ENCODE measurements around the gene GPATCH8. TPM values are rescaled to one million over a fixed set of nuclear protein-coding genes. Genes with fewer than 3 reads are reported as not detected.

Gene GPATCH8
- 31.0 and 39.4 TPM in 2 replicates for total RNA-seq (2021)
- Bru-seq, nascent RNA: percentile 89 among the genes with signal in this experiment
- BruChase-seq, experiment 1, labeled RNA remaining after a 2-hour chase: percentile 84 among the genes with signal in this experiment
- BruChase-seq, experiment 2, labeled RNA remaining after a 6-hour chase: percentile 73 among the genes with signal in this experiment
- long read RNA-seq, full-length matches to known transcripts: 3 of 23 reads
- long read RNA-seq, partial matches to known transcripts: 0 of 23 reads
- long read RNA-seq, other reads (novel, unspliced or antisense): 20 of 23 reads

DNA sequence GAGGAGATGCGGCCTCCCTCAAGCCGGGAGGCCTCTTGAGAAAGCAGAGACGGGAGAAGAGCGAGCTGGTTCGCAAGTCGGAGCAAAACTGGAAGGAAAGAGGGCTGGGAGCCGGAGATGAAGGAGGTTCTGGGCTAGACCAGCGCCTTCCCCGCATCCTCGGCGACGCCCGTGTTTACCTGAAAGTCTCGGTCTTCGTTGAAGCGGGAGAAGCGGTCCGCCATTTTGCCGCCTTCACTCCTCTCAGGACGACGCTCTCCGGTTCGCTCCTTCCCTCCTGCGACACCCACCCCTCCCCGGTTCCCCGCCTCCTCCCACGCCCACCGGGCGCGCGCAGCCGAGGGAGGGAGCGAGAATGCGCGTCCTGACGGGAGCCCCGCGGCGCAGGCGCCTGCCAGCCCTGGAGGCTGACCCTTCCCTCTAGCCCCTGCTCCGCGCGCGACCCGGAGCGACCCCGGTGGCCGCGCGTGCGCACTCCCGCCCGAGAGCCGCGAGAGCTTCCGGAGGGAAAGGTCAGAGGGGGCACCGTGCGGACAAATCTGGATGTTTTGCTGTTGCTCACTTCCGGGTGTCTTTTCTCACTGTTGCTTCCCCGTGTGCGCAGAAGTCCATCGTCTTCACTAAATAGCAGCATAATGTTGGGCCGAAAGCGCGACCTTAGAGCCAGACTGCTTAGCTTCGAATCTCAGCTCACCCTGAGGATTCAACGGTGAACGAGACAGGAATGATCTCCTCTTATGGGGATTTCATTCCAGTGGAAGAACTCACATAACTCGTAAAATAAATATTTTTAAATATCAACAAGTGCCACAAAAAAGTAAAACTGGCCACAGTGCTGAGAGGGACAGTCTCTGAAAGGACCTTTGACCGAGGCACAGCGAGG, at the start of gene GPATCH8:
Gene GPATCH8, minus strand, starts transcription at position 260 of the 883 bp plus-strand sequence. Its CDS starts 36 bp downstream, at position 224.
- Histone ChIP-seq H3K27ac (peak within 1 kb of the TSS; percentile 79), H3K4me1 (replicated peaks; ENCODE audit: insufficient read depth) (peaks cover 32% of the 10 kb centered on the region), H3F3A (ENCODE audit: insufficient read depth, low read depth) (peaks cover 14% of the 10 kb centered on the region; the same call in 1 of the 2 replicates), H2AFZ (peak within 1 kb of the TSS; percentile 82), H3K9me3 (ENCODE audit: insufficient read depth, low read depth) (no peaks in the 10 kb centered on the region), H3K4me3 (peak within 1 kb of the TSS; percentile 94), H3K4me2 (peak within 1 kb of the TSS; percentile 75), H3K36me3 (ENCODE audit: low read depth) (peaks cover 10% of the 10 kb centered on the region; the same call in 1 of the 2 replicates), H3K79me2 (ENCODE audit: low read depth) (peaks cover 48% of the 10 kb centered on the region), H4K20me1 (ENCODE audit: insufficient read depth) (peaks cover 29% of the 10 kb centered on the region), H3K9me2 (ENCODE audit: insufficient read depth) (no peaks in the 10 kb centered on the region), H3K27me3 (ENCODE audit: insufficient read depth, low read depth) (no peaks in the 10 kb centered on the region)
- intact Hi-C loops (cut with micrococcal nuclease; ENCODE audit: unreplicated experiment): loop anchor here (2.0 kb wide), 1 partner anchor 137 kb away; no protein-coding TSS in a partner anchor
- TF ChIP-seq, protein P1, sequence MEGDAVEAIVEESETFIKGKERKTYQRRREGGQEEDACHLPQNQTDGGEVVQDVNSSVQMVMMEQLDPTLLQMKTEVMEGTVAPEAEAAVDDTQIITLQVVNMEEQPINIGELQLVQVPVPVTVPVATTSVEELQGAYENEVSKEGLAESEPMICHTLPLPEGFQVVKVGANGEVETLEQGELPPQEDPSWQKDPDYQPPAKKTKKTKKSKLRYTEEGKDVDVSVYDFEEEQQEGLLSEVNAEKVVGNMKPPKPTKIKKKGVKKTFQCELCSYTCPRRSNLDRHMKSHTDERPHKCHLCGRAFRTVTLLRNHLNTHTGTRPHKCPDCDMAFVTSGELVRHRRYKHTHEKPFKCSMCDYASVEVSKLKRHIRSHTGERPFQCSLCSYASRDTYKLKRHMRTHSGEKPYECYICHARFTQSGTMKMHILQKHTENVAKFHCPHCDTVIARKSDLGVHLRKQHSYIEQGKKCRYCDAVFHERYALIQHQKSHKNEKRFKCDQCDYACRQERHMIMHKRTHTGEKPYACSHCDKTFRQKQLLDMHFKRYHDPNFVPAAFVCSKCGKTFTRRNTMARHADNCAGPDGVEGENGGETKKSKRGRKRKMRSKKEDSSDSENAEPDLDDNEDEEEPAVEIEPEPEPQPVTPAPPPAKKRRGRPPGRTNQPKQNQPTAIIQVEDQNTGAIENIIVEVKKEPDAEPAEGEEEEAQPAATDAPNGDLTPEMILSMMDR (conservative IDR thresholded peaks at IDR 0.05): no peak
- TF ChIP-seq EZH2 (IDR thresholded peaks at IDR 0.05; ENCODE audit: low read depth): no peak
- ChIA-PET CTCF (interaction anchor here (0.6 kb wide), 1 partner anchor 37 kb away, joined by 3 read pairs; no protein-coding TSS in a partner anchor), POLR2A (ENCODE audit: unreplicated experiment) (interaction anchor here (0.5 kb wide), 1 partner anchor 18 kb away, joined by 3 read pairs; no protein-coding TSS in a partner anchor)
- no TSS peak for BruUV-seq (replicated peaks)
- DNase-seq: peak; percentile 84 to 97

DNA sequence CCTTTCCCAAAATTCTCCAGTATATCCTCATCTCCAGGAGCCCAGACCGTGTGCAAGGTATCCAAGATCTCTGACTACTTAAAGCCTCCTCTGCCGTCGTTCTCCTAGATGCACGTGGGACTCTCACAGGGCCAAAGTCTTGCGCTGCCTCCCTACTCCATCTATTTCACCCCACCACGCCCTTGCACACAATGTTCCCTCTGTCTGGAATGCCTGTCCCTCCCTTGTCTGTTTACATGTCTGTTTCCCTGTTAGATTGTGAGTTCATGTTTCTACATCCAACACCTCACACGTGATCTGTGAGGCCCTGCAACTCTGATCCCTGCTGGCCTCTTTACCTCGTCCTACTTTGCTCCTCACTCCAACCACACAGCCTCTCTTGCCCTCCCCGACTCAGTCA, 49.2 kb upstream of the GPATCH8 start:
- POLR2A ChIA-PET (ENCODE audit: unreplicated experiment): no interaction called here
- no peaks in the 10 kb centered on the region for H3K9me2 ChIP-seq (ENCODE audit: insufficient read depth)
- no peaks in the 10 kb centered on the region for H4K20me1 ChIP-seq (ENCODE audit: insufficient read depth)
- intact Hi-C loops (cut with micrococcal nuclease; ENCODE audit: unreplicated experiment): no loop called here
- H3K27me3 ChIP-seq (ENCODE audit: insufficient read depth, low read depth): no peaks in the 10 kb centered on the region
- BruUV-seq (replicated peaks): no TSS peak
- no peak overlapping the region for H2AFZ ChIP-seq
- H3F3A ChIP-seq (ENCODE audit: insufficient read depth, low read depth): peaks cover 11% of the 10 kb centered on the region; the same call in 1 of the 2 replicates
- peaks cover 28% of the 10 kb centered on the region for H3K4me1 ChIP-seq (replicated peaks; ENCODE audit: insufficient read depth)
- no peak overlapping the region for H3K4me3 ChIP-seq
- no peaks in the 10 kb centered on the region for H3K79me2 ChIP-seq (ENCODE audit: low read depth)
- CTCF ChIA-PET: no interaction called here
- DNase-seq: no peak
- no peak overlapping the region for H3K4me2 ChIP-seq
- no peak overlapping the region for H3K27ac ChIP-seq
- TF ChIP-seq, protein P1 (conservative IDR thresholded peaks at IDR 0.05): no peak
- TF ChIP-seq EZH2 (IDR thresholded peaks at IDR 0.05; ENCODE audit: low read depth): no peak
- no peaks in the 10 kb centered on the region for H3K36me3 ChIP-seq (ENCODE audit: low read depth)
- no peaks in the 10 kb centered on the region for H3K9me3 ChIP-seq (ENCODE audit: insufficient read depth, low read depth)

DNA sequence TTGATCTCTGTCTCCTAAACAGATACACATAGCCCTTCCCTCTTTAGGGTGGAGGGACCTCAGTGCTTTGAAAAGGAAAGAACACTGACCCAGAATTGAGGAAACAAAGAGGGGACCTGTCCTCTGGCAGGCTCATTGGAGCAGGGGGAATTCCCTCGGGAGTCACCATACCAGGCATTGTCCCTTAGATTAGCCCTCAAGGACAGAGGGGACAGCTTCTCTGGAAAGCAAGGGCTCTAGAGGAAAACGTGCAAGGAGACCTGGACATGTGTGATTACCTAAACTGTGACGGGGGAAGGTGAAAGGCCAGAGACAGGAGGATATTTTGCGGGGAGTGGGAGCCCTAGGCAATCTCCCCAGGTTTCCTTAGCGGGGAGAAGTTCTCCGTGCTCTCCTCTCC, 46.5 kb upstream of the GPATCH8 start:
- Histone ChIP-seq H3K4me3 (no peak overlapping the region), H3K9me3 (ENCODE audit: insufficient read depth, low read depth) (no peaks in the 10 kb centered on the region; the same call in 1 of the 2 replicates), H2AFZ (no peak overlapping the region), H3F3A (ENCODE audit: insufficient read depth, low read depth) (peaks cover 23% of the 10 kb centered on the region), H3K36me3 (ENCODE audit: low read depth) (no peaks in the 10 kb centered on the region), H3K9me2 (ENCODE audit: insufficient read depth) (no peaks in the 10 kb centered on the region), H3K27ac (no peak overlapping the region), H4K20me1 (ENCODE audit: insufficient read depth) (no peaks in the 10 kb centered on the region), H3K4me1 (replicated peaks; ENCODE audit: insufficient read depth) (peaks cover 48% of the 10 kb centered on the region), H3K4me2 (no peak overlapping the region), H3K27me3 (ENCODE audit: insufficient read depth, low read depth) (no peaks in the 10 kb centered on the region), H3K79me2 (ENCODE audit: low read depth) (no peaks in the 10 kb centered on the region)
- ChIA-PET CTCF (no interaction called here), POLR2A (ENCODE audit: unreplicated experiment) (no interaction called here)
- intact Hi-C loops (cut with micrococcal nuclease; ENCODE audit: unreplicated experiment): no loop called here
- no TSS peak for BruUV-seq (replicated peaks)
- no peak for TF ChIP-seq EZH2 (IDR thresholded peaks at IDR 0.05; ENCODE audit: low read depth)
- TF ChIP-seq, protein P1 (conservative IDR thresholded peaks at IDR 0.05): no peak
- DNase-seq: no peak
